Muscle of leg (tissue), 11 donors: ENCODE measurements around the gene ANKRD1. TPM values are rescaled to one million over a fixed set of nuclear protein-coding genes. Genes with fewer than 3 reads are reported as not detected.
"Not testable (repeated sequence)": the region's sequence is repeated elsewhere in the genome, so short reads cannot be mapped to it uniquely, and the experiment has no call there.

ENCODE experiments used
- DNase-seq: peaks from one replicate; pipeline ENCODE4 v3.0.0; 2013
- H3K27ac ChIP-seq: one replicate; pipeline ENCODE4 v1.5.1; 2013; ENCODE audit warnings: mild to moderate bottlenecking, low read length, control low read depth
- H3K27me3 ChIP-seq: one replicate; pipeline ENCODE4 v1.6.1; 2013; ENCODE audit warnings: low read length; ENCODE audit not compliant: control insufficient read depth, insufficient read depth
- H3K36me3 ChIP-seq: one replicate; pipeline ENCODE4 v1.6.1; 2013; ENCODE audit warnings: low read length; ENCODE audit not compliant: control insufficient read depth, insufficient read depth
- H3K4me1 ChIP-seq: one replicate; pipeline ENCODE4 v1.6.1; 2013; ENCODE audit warnings: low read length; ENCODE audit not compliant: control insufficient read depth, insufficient read depth
- H3K4me3 ChIP-seq: one replicate; pipeline ENCODE4 v1.5.1; 2013; ENCODE audit warnings: low read length, control low read depth
- H3K9me3 ChIP-seq: replicated peaks from 2 replicates; pipeline ENCODE4 v1.6.1; 2013; ENCODE audit warnings: low read depth, low read length; ENCODE audit not compliant: control insufficient read depth
- WGBS: methylation state at CpG from one replicate; pipeline ENCODE4 v1.1.5; 2013; ENCODE audit warnings: missing lambda C conversion rate; ENCODE audit not compliant: insufficient coverage; 5-methylcytosine and 5-hydroxymethylcytosine counted together
- polyA plus RNA-seq, 8 donors: library from polyadenylated mRNA; unstranded; fragments of 120-200 nt; gene quantifications; one replicate each; pipeline versions ENCODE4 v1.2.1 to v1.2.3, GENCODE V29; 2013; ENCODE audit warnings: inconsistent platforms in 1 of 8, low replicate concordance in 1 of 8; ENCODE audit not compliant: insufficient read length in 8 of 8, insufficient read depth in 1 of 8
- total RNA-seq: library from RNA; stranded (reverse); fragments of 120-200 nt; gene quantifications from one replicate; pipeline ENCODE4 v1.2.4, GENCODE V29; 2013

ANKRD1 gene
- total and polyA plus RNA-seq, 9 donors = 12.5 to 128 (median 25.6) TPM

- H3K36me3 ChIP-seq = no peaks in the 10 kb centered on the region
- DNase-seq = no peak
- no peaks in the 10 kb centered on the region for H3K9me3 ChIP-seq
- peaks cover 9% of the 10 kb centered on the region for H3K4me1 ChIP-seq
- WGBS = no CpG with 5 or more reads among the region's 2 CpGs
- H3K27me3 ChIP-seq = no peaks in the 10 kb centered on the region
- H3K27ac ChIP-seq = no peak overlapping the region
- no peak overlapping the region for H3K4me3 ChIP-seq
These were observed 42.4 kb upstream of the ANKRD1 start for GRCh38 chr10:90963331-90963730.

GRCh38 chr10:90960355-90960814, 39.5 kb upstream of the ANKRD1 start:
- Histone ChIP-seq H3K4me3 (no peak overlapping the region), H3K27me3 (no peaks in the 10 kb centered on the region), H3K36me3 (no peaks in the 10 kb centered on the region), H3K27ac (no peak overlapping the region), H3K4me1 (peaks cover 7% of the 10 kb centered on the region), H3K9me3 (no peaks in the 10 kb centered on the region)
- DNase-seq = peak; percentile 26

DNA sequence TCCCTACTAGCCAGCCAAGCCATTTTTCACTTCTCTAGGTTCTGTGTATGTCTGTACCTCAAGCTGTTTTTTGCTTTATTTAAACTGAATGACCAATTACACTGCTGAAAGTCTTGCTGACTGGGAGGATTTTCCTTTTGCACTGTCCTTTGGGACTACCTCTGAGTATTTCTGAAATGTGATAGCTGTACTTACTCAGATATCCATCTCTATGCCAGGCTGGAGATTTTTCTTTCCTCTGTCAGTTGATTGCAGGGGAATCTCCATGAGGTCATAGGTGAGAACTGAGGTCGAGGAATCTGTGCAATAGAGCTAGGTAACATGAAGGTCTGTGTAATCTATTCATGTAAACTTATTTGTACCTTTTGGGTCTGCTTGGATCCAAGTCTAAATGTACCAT, 38.9 kb upstream of the ANKRD1 start:
- no peak overlapping the region for H3K27ac ChIP-seq
- H3K4me1 ChIP-seq = peaks cover 4% of the 10 kb centered on the region
- H3K9me3 ChIP-seq = no peaks in the 10 kb centered on the region
- H3K27me3 ChIP-seq = no peaks in the 10 kb centered on the region
- WGBS = no CpG with 5 or more reads among the region's 1 CpG
- no peaks in the 10 kb centered on the region for H3K36me3 ChIP-seq
- DNase-seq = no peak
- no peak overlapping the region for H3K4me3 ChIP-seq

GRCh38 chr10:90958781-90959180, 37.9 kb upstream of the ANKRD1 start:
- Histone ChIP-seq H3K4me3 (no peak overlapping the region), H3K27me3 (no peaks in the 10 kb centered on the region), H3K27ac (no peak overlapping the region), H3K36me3 (no peaks in the 10 kb centered on the region), H3K9me3 (no peaks in the 10 kb centered on the region), H3K4me1 (no peaks in the 10 kb centered on the region)
- WGBS = no CpG with 5 or more reads among the region's 6 CpGs
- no peak for DNase-seq

DNA sequence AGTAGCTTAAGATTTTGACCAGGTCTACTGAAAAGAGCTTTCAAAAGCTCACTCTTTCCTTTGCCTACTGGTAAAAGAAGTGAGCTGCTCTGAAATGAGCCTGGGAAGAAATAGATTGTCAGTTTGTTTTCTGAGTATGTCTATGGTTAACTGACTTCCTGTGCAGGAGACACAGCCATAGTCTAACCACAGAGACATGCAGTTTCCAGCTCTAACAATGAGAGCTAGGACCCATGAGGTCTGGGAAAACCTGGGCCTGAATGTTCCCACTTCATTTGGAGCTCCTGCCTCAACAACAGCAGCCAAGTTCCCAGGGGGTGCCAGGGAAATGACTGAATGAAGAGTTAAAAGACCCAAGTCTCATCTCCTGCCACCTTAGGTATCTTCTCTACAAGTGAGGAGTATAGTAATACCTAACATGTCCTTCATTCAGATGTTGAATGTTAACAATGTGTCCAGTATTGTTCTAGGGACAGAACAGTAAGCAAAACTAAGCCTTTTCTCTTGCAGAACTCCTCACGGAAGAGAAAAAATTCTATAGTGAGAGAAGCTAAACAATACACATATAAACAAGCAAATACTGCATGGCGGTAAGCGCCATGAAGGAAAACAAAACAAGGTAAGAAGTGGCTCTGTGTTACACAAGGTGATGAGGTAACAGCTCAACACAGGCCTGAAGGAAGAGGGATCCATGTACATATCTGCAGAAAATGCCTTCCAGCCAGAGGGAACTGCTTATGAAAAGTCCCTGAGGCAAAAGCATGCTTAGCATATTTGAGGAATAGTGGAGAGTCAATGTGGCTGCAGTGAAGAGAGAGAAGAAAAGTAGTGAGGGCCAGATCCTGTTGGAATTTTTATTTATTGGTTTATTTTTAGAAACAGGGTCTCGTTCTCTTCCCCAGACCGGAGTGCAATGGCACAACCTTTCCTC, 26.4 kb upstream of the ANKRD1 start:
- whole genome bisulfite sequencing = no CpG with 5 or more reads among the region's 5 CpGs
- H3K9me3 ChIP-seq = no peaks in the 10 kb centered on the region
- H3K27me3 ChIP-seq = no peaks in the 10 kb centered on the region
- DNase-seq = no peak
- no peaks in the 10 kb centered on the region for H3K4me1 ChIP-seq
- H3K36me3 ChIP-seq = no peaks in the 10 kb centered on the region
- H3K27ac ChIP-seq = no peak overlapping the region
- no peak overlapping the region for H3K4me3 ChIP-seq

GRCh38 chr10:90945491-90946070, 24.7 kb upstream of the ANKRD1 start:
- H3K4me1 ChIP-seq = no peaks in the 10 kb centered on the region
- no peak overlapping the region for H3K4me3 ChIP-seq
- WGBS = 95% methylated on average over 4 of the region's 4 CpGs
- no peak overlapping the region for H3K27ac ChIP-seq
- DNase-seq = no peak
- H3K36me3 ChIP-seq = no peaks in the 10 kb centered on the region
- H3K9me3 ChIP-seq = no peaks in the 10 kb centered on the region
- H3K27me3 ChIP-seq = no peaks in the 10 kb centered on the region

DNA sequence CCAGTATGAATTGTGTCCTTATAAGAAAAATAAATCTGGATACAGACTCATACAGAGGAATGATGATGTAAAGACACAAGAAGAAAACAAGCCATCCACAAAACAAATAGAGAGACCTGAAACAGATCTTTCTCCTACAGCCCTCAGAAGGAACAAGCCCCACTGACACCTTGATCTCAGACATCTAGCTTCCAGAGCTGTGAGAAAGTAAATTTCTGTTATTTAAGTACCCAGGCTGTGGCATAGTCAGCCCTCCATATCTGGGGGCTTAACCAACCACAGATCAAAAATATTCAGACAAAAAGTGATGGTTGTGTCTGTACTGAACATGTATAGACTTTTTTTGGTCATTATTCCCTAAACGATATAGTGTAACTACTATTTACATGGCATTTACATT, 23.9 kb upstream of the ANKRD1 start:
- H3K27me3 ChIP-seq = no peaks in the 10 kb centered on the region
- no peaks in the 10 kb centered on the region for H3K9me3 ChIP-seq
- no peak for DNase-seq
- H3K4me1 ChIP-seq = peaks cover 2% of the 10 kb centered on the region
- no peak overlapping the region for H3K4me3 ChIP-seq
- no peak overlapping the region for H3K27ac ChIP-seq
- no CpG with 5 or more reads among the region's 1 CpG for WGBS
- no peaks in the 10 kb centered on the region for H3K36me3 ChIP-seq

- not testable (repeated sequence) for H3K27me3 ChIP-seq, H3K4me3 ChIP-seq, H3K27ac ChIP-seq, H3K9me3 ChIP-seq, DNase-seq, H3K36me3 ChIP-seq, H3K4me1 ChIP-seq
- no CpG with 5 or more reads among the region's 3 CpGs for WGBS
These were observed 22.1 kb upstream of the ANKRD1 start for GRCh38 chr10:90942980-90943379.

- no peak overlapping the region for H3K4me3 ChIP-seq
- DNase-seq = no peak
- 88% methylated on average over 4 of the region's 6 CpGs for WGBS
These were observed 18.8 kb upstream of the ANKRD1 start for GRCh38 chr10:90939648-90940047.

DNA sequence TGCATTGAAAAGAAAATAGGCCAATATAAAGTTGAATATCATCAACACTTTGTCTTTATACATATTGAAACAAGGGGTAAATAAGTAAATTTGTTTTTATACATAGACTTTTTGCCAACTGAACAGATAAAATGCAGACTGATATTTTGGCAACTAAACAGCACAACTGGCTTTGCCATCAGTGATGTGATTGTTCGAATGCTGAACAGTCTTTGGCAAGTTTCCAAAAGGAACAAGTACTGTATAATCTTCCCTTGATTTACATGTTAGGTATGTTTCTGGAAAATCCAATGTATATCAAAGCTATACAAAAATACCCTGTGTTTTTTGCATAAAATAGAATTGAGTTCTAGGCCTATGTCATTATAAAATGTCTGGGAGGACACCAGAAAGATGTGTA, 18.2 kb upstream of the ANKRD1 start:
- Histone ChIP-seq H3K9me3 (no peaks in the 10 kb centered on the region), H3K36me3 (no peaks in the 10 kb centered on the region), H3K27me3 (no peaks in the 10 kb centered on the region), H3K4me1 (peaks cover 13% of the 10 kb centered on the region), H3K4me3 (no peak overlapping the region), H3K27ac (no peak overlapping the region)
- WGBS = no CpG with 5 or more reads among the region's 1 CpG
- DNase-seq = peak; percentile 35

More at GRCh38 chr10:90939648-90940047, 18.8 kb upstream of the ANKRD1 start:
- H3K36me3 ChIP-seq = no peaks in the 10 kb centered on the region
- no peaks in the 10 kb centered on the region for H3K27me3 ChIP-seq
- no peak overlapping the region for H3K27ac ChIP-seq
- no peaks in the 10 kb centered on the region for H3K9me3 ChIP-seq
- peaks cover 13% of the 10 kb centered on the region for H3K4me1 ChIP-seq
